Suppressor macrophage treated with lipopolysaccharide for 1 hour (primary cell): Measurements from ENCODE around the gene TACR2.

Experiments used
- DNase-seq, 3 donors: peaks; one replicate each; pipeline ENCODE4 v3.0.0-alpha.2; 2020 to 2022

The TACR2 gene

DNA sequence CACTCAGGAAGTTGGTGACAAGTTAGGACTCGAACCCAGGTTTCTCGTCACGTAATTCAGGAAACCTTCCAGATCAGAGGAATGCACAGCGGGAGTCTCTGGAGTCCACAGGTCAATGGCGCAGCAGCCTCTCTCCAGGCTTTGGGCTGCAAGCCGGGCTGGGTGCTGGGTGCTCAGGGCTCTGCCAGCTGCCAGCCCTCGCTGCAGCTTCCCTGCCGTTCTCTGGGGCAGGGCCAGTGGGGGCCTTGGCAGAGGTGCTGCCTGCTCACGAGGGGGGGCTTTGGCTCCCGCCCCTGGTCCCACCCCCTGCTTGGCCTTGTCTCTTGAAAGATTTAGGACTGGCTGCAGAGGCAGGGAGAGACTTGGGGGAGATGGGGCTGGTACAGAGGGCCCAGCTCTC is at the start of gene TACR2:
Gene TACR2 (minus strand): TSS at position 224 of the 400 bp plus-strand sequence. CDS start 595 bp downstream, outside the sequence.
- no peak for DNase-seq

GRCh38 chr10:69466158-69466490 is 49.4 kb upstream of the TACR2 start:
- no peak for DNase-seq

- peak in 1 of 3 donors; percentile 17 for DNase-seq
Observed at GRCh38 chr10:69465457-69466157, 48.9 kb upstream of the TACR2 start.

GRCh38 chr10:69464801-69465401 is 48.2 kb upstream of the TACR2 start:
- peak; percentile 73 to 80 (median 75) for DNase-seq

- no peak for DNase-seq
Observed at GRCh38 chr10:69464401-69464800, 47.7 kb upstream of the TACR2 start.

DNA sequence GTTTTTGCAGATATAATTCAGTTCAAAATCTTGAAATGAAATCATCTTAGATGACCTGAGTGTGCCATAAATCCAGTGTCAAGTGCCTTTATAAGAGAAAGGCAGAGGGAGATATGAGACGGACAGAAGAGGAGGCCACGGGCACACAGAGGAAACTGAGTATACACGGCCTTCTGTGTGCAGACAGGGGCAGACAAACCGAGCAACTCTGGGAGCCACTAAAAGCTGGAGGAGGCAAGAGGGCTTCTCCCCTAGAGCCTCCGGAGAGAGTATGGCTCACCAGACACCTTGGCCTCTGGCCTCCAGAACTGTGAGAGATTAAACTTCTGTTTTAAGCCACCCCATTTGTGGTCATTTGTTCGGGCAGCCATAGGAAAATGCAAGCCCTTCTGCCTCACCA is 47.2 kb upstream of the TACR2 start:
- DNase-seq: no peak

DNA sequence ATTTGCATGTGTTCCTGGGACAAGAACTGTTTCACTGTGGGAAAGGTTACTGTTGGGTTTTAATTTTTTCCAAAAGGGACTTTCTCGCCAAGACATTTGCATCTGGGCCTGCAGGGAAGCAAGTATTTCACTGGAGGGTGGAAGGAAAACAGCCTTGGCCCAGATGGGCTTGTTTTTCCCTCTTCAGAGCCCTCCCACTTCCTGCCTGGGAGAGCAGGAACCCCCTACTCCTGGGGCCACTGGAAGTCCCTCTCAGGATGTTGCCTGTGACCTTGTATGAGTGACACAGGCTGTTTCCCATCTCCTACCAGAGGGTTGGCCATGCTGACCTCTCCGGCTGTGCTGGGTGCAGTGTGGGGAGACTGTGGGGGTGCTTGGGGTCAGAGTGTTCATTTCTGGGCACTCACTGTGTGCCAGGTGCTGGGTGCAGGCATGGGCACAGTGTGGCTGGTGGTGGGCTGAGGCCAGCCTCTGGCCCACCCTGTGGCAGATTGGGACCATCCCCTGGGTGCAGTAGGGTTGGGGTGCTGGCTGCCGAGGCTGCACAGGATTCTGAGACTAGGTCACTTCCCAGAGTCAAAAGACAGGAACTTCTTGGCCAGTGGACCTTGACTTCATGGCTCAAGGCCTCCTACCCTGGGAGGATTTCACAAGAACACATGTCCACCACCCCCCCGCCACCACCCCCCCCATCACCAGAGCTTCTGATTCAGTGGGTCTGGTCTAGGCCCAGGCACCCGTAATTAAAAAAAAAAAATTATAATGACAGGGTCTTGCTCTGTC is 44.7 kb upstream of the TACR2 start:
- peak in 2 of 3 donors; percentile 73 to 83 for DNase-seq

DNA sequence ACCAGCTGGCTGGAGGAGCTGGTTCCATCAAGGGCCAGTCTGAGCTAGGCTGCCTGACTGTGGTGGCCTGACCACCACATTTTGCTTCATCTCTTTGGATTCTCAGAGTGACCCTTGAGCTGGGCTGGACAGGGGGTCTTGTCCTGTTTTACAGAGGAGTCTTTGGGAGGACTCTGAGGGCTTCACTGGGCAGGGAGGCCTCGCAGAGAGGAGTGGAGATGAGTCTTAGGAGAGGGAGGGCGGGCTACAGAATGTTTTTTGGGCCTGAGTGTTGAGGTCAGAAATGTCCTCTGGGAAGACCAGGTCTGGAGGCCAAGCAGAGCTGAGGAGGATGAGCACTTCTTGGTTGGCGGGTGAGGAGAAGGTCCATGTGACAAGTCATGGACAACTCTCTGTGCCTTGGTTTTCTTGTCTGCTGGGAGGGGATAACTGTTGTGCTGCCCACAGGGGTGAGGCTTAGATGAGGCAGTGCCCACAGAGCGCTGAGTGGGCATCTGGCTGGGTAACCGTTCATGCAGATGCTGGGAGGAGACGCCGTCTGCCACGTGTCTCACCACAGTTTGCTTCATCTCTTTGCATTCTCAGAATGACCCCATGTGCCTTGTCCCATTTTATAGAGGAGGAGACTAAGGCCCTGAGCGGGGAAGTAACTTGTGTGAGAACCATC is 44.0 kb upstream of the TACR2 start:
- no peak for DNase-seq

GRCh38 chr10:69459893-69460575 is 43.3 kb upstream of the TACR2 start:
- DNase-seq: no peak

GRCh38 chr10:69459101-69459790 is 42.5 kb upstream of the TACR2 start:
- no peak for DNase-seq

GRCh38 chr10:69458430-69459100 is 41.8 kb upstream of the TACR2 start:
- DNase-seq: peak; percentile 85 to 86 (median 86)

DNA sequence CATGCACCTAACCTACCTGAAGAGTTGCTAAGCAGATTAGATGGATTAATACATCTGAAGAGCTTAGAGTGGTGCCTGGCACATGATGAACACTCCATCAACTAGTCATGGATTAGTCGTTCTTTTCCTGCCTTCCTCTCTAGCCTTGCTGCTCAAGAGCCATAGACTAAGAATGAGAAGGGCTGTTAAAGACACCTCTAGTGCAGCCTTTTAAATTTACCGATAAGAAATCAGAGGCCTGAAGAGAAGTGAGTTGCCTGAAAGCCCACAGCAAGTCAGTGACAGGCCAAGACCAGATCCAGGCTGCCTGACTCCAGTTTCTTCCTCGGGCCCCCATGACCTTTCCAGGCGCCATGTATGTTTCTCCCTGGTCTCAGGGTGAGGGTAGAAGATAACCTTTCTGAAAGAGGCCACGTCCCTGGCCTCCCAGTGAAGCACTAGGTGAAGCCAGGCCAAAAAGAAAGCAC is 41.1 kb upstream of the TACR2 start:
- peak in 1 of 3 donors; percentile 51 for DNase-seq

- peak; percentile 43 to 61 (median 56) for DNase-seq
Observed at GRCh38 chr10:69456880-69457693, 40.4 kb upstream of the TACR2 start.

DNA sequence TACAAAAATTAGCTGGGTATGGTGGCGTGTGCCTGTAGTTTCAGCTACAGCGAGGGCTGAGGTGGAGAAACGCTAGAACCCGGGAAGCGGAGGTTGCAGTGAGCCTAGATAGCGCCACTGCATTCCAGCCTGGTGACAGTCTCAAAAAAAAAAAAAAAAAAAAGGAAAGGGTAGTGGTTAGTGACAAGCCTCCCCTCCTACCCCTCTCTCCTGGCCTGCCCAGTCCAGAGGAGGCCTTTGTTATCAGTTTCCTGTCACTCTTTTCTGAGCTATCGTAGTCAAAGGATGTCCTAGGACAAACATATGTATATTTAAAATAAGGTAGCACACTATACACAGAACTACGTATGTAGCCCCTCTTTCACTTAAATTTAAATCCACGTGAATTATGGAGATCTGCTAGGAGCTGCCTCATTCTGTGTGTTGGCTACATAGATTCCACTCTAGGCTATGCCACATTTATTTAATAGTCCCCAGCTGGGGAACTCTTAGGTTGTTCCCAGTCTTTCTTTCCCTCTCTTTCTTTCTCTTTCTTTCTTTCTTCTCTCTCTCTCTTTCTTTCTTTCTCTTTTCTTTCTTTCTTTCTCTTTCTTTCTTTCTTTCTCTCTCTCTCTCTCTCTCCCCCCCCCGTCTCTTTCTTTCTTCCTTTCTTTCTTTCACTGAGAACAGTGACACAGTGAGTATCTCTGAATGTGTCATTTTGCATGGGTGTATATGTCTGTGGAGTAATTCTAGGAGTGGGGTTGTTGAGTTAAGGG is 38.5 kb upstream of the TACR2 start:
- no peak for DNase-seq

GRCh38 chr10:69453795-69454194 is 37.1 kb upstream of the TACR2 start:
- no peak for DNase-seq

DNA sequence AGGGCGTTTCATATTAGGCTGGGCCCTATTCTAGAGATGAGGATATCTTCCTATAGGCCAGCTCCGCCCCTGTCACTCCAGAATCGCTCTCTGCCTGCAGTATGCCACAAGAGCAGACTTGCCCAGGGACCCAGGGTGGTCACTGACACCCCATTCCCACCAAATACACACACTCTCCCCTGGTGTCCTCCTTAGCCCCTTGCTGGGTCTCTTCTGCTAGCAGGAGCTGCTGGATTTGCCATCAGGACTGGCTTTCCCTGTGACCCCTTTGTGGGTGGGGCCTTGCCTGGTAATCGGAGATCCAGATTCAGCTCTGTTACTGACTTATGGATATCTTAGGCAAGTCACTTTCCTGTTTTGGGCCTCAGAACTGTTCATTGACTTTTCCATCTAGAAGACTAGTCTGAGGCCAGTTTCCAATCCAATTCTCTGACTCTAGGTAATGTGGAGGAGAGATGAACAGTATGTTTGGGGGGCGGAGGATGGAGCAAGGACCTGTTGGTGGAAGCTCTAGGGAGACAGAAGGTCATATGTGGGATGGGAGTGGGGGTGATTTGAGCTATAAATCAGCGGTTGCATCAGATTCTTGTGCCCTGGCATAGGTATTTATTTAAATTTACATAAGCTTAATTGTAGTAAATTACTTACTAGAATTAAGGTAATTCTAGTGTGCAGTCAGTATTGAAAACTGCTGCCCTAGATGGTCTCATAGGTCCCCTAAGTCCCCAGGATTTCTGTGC is 36.1 kb upstream of the TACR2 start:
- no peak for DNase-seq

GRCh38 chr10:69451784-69452251 is 35.1 kb upstream of the TACR2 start:
- DNase-seq: peak in 1 of 3 donors; percentile 40

DNA sequence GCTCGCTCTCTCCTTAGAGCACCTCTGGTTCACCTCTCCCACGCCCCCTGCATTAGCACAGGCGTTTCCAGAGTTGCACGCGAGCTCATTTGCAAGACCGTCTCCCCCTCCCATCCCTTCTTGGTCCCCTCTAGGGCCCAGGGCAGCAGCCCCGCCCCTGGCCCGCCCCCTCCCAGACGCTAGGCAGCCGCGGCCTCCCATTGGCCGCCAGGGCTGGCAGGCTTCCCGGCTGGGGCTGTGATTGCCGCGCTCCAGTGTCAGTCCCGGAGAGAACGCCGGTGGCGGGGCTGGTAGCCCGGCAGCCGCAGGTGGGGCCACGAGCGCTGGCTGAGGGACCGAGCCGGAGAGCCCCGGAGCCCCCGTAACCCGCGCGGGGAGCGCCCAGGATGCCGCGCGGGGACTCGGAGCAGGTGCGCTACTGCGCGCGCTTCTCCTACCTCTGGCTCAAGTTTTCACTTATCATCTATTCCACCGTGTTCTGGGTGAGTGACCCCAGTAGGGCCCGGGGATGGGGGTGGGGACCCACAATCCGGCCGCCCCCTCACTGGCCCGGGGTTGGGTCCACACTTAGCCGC is 34.6 kb upstream of the TACR2 start, which contains the start of gene TSPAN15:
Gene TSPAN15 (plus strand): TSS at position 257 of the 575 bp plus-strand sequence. CDS start 130 bp downstream, at position 387.
- DNase-seq: peak; percentile 79 to 94 (median 87)
